Dermis microvascular lymphatic vessel endothelial cell (primary cell): Measurements from ENCODE around the gene RELN. TPM values are rescaled to one million over a fixed set of nuclear protein-coding genes. Genes with fewer than 3 reads are reported as not detected.

ENCODE experiments used
- total RNA-seq: library from RNA; depleted of rRNA; stranded (reverse); fragments of >200 nt; gene quantifications from 2 replicates; pipeline ENCODE4 v1.2.1, GENCODE V29; 2014

Gene RELN
- total RNA-seq, 1 donor from 2014 or later: 413 TPM

Other genes with a start within 250 kb of the RELN start
- 18.2 and 25.2 TPM in 2 replicates for gene ORC5, start 218.4 kb upstream of the RELN start, total RNA-seq